ENCODE measurements around the gene NRG2.

Gene NRG2

DNA sequence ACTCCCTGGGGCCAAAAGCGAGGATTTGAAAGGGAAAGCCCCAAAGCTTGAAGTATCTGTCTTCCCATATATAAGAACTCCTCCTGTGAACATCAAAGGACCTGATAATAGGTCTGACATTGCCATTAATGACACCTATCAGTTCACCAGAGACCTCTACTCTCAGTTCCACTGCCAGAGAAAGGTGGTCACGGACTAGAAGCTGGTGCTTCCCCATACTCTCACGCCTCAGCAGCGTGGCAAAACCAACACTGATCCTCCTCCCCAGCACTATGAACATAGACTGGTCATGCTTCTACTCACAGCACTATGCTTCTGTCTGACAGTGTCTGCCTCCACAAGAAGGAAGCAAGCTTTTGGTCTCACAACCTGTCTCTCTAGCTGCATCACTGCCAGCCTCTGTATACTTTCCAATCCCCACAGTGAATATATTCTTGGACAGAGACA lies 37.9 kb downstream of the NRG2 start:
- DNase-seq, result no peak

DNA sequence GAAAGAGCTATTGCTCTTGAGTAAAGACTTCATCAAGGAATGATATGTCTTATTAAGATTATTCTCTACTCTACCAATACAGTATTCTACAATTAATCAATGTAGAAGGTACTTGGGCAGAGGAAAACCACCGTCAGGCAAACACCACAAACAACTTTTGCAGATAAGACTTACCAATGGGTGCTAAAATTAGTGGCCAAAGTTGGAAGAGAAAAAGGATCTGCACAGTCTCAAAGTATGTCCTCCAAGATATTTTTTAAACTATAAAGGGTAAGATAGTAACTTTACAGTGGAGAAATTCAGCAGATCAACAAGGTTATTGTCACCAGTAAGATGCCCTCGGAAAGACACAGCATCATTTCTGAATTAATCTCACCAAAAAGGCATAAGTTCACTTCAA lies 38.9 kb downstream of the NRG2 start:
- no peak for DNase-seq

DNA sequence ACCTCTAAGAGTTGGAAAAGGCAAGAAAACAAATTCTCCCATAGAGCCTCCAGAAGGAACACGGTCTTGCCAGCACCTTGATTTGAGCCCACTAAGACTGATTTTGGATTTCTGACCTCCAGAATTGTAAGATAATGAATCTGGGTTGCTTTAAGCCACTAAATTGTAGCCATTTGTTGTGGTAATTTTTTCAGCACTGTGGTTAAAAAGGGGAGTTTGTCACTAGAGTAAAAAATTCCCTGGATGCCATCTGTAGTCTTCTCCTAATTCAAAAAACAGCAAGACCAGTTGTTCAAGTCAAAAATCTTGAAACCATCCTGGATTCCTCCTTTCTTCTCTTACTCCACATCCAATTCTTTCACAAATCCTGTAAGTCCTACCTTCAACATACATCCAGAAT lies 39.6 kb downstream of the NRG2 start:
- no peak for DNase-seq

DNA sequence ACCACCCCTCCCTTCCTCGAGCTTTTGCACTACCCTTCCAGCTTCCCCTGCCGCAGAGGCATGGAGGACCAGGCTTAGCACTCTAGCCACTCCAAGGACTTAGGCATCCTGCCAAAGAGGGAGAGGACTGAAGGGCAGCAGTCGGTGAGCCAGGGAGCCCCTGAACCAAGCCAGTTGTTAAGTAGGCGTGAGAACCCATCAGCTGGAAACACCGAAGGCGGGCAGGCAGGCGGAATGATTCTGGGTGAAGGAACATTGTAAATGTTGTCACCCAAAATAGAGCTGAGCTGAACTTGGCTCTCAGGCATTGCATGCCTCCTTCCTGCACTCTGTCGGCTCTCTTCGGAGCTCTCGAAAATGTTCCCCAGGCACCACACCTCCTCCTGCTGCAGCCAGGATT lies 42.8 kb downstream of the NRG2 start:
- DNase-seq, result peak in 1 of 3 experiments; percentile 17

DNA sequence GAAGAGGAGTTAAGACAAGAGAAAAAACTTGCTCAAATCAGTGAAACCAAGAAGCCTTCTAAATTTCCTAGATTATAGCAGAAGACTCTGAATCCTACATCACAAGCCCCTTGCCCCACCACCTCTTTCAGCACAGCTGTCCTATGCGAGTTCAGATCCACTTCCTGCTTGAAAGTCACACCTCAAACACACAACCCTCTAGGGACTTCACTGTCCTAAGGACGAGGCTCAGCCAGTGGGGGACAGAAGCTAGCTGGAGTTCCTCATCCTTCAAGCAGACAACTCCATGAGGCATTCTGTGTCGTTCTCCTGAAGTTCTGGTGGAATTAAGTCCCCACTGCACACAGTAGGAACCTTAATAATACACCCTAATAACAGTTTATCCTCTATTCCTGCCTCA lies 44.3 kb downstream of the NRG2 start:
- no peak for DNase-seq

DNA sequence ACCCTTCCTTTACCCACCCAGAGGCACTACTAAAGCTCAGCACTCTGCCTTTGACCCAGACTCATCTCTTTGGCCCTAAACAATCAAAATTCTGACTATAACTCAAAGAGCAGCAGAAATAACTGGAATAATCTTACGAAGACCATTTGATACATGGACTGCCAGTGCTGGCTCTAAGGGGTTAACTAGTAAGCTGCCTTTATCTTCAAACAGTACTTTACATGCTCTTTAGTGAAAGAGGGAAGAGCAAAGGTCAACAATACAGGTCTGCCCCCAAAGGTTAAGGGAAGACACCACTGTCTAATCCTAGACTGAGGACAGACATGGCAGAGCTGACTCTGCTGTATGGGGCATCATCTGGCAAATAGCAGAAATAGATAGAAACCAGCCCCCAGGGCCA lies 45.8 kb downstream of the NRG2 start:
- DNase-seq, result no peak

DNA sequence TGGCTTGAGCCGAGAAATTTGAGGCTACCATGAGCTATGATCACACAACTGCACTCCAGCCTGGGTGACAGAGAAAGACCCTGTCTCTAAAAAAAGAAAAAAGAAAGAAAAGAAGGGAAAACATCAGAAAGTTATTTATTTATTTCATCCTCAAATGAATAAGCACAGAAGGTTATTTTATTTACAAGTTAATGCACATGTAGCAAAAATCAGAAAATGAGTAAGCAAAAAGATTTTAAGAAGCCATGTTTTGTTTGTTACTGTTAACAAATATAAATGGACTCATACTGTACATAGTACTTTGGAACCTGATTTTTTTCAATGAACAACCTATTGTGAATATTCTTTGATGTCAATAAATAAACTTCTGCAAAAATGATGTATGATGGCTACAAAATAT lies 47.2 kb downstream of the NRG2 start:
- DNase-seq, result no peak

DNA sequence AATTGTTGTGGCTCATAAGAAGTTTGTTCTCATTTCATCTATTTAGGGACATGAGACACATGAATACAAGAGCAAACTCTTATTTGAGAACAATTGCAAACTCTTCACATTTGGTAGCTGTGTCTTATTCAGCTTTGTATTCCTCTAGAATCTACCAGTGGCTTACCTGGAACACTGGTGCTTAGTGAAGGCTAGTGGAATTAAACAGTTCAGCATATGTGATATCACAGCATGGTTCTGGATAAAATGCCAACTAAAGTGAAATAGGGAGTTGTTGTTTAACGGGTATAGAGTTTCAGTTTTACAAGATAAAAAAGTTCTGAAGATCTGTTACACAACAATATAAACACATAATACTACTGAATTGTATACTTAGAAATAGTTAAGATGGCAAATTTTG lies 48.9 kb downstream of the NRG2 start:
- DNase-seq, result no peak

DNA sequence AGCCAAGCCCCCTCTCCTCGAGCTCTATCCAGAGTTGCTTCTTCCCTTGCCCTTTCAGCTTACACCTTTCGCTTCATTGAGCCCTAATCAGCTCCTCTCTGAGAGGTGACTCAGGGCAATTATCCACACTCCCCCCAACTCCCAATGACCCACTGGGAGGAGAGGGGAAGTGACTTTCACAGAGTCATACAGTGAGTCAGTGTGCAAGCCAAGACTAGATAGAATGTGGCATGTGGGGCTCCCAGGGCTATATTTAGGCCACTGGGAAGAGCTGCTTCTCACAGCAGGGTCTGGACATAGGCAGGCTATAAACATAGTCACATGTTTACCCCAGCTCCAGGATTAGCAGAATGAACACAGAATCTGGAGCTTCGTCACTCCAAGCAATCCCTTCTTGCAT lies 57.4 kb downstream of the NRG2 start:
- peak in 1 of 3 experiments; percentile 1 for DNase-seq

DNA sequence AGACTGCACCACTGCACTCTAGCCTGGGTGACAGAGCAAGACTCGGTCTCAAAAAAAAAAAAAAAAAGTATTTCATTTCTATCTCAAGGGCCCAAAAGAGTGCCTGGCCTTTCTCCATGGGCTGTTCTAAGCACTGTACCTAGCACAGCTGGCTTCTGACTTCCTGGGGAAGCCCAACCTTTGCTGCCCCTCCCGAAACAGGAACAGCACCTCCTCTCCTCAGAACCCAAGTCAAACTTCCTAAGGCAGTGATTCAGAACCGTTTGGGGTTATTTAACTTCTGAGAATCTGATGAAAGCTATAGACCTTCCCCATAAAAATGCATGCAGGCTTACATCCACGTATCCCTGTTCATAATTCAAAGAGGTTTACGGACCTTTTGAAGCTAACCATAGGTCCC lies 57.8 kb downstream of the NRG2 start:
- DNase-seq, result no peak

DNA sequence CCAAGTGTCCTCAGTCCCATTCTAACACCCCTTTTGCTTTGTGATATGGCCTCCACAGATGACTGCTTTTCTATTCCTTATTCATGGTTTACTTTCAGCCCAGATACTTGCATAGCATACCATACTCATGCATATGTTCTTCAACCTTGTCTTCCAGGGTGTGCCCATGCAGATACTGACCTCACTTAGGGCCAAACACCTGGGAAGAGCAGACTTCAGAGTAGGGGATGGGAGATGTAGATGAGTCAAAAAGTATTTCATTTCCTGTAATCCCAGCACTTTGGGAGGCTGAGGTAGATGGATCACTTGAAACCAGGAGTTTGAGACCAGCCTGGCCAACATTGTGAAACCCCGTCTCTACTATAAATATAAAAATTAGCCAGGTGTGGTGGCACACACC lies 58.3 kb downstream of the NRG2 start:
- DNase-seq, result no peak

DNA sequence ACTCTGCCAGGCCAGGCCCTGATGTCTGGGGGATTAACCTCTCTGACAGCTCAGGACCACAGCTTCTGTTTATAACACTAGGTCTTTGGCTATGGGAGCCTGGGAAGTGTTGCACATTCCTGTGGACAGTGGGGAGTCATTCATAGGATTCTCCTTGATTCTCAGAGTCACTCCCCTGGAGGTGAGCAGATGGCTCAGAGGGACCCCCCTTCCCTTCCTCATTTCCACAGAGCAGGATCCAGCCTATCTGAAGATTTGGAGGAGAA lies 60.2 kb downstream of the NRG2 start:
- DNase-seq, result no peak

DNA sequence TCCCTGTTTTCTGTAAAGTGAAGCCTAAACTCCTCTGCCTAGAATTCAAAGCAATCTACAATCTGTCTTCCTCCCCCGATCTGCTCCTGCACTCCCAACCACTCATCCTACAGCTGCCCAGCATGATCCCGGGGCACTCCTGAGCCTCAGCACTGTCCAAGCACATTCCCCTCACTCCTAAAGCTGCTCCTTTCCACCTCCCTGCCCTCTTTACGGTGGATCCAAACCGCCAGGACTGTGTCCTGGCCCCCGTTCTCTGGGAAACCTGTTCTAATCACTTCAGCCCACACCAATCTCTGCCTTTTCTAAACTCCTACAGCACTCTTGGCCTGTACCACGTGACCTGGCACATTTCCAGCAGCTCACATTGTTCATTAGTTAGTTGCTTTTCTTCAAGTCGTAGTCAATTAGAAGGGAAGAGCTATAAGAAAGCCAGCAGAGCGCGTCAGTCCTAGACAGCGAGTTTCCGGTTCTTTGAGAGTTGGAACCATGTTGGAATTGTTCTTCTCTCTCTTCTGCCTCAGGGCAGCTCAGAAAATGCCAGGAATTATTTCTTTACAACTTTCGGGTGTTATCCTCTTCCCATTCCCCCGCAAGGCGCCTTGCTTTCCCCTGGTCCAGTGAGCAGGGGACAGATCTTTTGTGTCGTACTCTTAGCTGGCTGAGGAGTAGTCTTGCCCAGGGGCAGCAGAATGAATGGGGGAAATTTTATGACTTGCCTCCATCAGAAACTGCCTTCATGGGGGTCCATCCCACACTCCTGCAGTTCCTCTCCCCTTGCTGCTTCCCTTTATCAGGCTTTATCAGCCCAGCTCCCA lies 60.7 kb downstream of the NRG2 start:
- DNase-seq, result peak in 2 of 3 experiments; percentile 47

DNA sequence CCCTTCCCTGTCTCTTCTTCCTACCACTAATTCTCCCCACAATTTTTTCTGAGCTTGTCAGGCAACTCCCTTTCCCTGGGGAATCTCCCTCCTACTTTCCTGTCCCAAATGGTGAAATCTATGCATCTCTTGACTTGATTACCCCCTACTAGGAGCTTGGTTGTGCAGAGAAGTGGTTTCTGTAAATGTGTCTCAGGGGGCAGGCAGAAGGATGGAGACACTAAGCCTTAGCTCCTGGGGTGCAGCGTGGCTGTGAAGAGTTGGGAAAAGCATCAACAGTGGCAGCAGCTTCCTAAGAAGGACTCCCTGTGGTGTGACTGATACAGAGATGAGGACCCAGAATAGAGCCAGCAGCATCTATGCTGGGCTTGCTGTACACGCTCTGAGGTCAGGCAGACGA lies 62.3 kb downstream of the NRG2 start:
- no peak for DNase-seq

DNA sequence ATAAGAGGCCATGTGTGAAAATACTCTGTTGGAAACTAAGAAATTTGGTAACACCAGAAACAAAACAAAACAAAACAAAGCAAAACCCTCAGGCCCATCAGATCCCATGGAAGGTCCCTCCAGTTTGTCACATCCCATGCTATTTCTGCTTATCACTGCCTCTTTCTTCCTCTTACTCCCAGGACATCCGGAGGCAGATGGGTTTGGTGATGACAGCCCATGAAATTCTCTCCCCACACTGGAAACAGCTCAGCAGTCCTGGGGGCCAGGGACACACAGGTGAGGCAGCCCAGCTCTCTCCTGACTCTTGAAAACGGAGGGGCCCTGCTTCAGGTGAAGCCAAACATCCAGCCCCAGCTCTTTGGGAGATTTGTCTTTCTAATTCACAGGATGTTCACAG lies 63.2 kb downstream of the NRG2 start:
- DNase-seq, result no peak

DNA sequence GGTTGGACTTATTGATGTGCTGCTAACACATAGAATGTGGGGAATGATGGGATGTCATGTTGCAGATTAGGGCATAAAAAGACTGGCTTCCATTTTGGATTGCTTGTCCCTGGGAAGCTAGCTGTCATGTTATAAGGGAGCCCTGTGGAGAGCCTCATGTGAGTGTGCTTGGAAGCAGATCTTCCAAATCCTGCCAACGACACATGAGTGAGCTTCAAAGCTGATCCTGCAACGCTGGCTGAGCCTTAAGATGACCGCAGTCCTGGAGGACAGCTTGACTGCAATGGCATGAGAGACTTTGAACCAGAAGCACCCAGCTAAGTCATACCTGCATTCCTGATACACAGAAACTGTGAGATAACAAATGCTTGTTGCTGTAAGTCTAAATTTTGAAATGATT lies 63.6 kb downstream of the NRG2 start:
- DNase-seq, result no peak

DNA sequence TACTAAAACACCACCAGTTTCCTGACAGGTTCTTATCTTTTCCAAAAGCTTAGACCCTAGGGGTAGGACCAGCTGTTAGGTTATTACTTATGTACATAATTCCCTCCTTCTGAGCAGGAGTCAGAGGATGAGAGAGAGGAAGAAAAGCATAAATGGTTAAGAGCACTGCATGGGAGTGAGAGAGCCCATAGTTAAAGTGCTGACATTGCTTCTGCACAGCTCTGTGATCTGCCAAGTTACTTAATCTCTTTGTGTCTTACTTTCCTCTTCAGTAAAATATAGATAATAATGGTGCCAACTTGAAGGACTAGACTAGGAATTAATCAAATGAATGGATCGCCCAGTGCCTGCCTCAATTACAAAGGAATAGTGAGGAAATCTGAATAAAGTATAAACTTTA lies 66.4 kb downstream of the NRG2 start:
- DNase-seq, result no peak

DNA sequence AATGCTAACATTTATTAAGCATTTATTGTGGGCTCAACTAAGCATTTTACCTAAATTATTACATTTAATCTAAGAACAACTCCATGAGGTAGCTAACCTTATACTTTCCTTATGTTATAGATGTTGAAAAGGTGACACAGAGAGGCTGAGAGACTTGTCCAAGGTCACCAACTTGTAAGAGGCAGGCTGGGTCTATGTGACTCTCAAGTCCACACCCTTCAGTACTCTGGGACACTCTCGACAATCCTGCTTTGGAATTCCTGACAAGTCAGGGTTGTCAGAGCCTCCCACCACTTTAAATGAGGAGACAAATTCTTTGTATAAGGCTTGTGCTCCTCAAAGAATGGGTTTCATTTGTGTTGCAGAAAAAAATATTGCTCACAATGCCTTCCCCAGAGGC lies 67.2 kb downstream of the NRG2 start:
- DNase-seq, result no peak

DNA sequence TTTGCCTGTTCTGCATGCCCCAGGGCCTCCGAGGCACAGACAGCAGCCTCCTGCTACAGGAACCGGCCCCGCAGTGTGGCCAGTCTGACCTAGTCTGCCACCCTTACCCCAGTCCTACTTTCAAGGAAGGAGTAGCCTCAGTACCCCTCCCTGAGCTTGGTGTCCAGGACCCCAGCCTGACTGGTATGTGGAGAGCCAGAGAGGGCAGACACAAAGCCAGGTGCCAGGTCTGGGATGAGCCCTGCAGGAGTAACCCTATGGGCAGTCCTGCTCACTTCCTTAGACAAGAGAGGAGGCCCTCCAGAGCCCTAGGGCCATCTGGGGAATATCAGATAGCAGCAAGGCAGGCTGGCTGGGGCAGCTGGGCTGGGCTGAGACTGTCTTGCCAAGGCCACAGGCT lies 67.8 kb downstream of the NRG2 start:
- DNase-seq, result no peak

DNA sequence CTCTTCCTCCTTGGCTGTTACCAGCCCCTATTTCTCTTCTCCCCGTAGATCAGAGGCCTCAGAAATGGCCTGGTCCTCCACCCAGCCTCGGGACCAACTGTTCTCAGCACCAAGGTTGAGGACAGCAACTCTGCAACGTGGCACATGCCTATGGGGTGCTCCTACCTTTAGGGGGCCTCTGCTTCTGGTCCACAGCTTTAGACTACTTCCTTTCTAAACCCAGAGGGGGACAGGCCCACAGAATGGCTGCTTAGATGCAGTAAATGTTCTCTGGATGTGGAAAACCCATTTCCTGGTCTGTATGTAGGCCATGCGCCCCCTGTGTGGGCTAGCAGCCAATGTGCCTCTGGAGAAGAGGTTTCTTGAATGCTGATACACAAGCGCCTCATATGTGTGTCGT lies 68.4 kb downstream of the NRG2 start:
- DNase-seq, result no peak

DNA sequence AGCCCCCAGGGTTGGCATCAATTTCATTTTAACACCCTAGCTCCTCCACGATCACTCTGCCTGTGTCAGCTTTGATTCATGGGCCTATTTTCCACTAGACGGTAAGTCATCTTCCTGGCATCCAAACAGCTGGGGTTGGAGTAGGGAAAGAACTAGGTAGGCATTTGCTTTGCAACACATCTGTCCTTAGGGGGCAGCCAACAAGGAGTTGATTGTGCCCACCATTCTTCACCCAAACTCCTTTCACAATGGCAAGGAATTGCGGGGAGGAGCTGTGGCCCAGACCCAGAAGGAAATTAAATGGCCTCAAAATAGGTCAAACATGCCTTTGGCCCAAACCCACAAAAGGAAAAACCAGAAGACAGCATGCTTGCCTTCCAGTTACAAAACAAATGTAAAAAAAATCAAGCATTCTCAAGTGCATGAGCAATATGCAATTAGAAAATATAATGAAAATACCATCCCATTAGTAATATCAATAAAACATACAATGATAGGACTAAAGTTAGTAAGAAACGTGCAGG lies 71.8 kb downstream of the NRG2 start:
- no peak for DNase-seq

DNA sequence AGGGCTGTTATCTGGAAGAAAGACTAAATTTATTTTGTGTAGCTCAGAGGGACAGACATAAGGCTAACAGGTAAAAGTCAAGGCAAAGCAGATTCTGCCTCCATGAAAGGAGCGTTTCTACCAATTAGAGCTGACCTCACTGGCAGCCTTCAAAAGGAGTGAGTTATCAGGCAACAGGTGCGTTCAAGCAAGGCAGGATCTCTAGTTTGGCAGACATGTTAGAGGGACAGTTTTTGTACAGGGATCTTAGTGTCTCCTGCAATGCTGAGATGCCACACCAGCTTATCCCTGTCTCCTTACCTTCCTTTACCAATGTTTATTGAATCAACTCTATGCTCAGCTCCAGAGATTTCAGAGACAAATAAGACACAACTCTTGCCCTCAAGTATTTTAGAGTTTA lies 73.8 kb downstream of the NRG2 start:
- no peak for DNase-seq

DNA sequence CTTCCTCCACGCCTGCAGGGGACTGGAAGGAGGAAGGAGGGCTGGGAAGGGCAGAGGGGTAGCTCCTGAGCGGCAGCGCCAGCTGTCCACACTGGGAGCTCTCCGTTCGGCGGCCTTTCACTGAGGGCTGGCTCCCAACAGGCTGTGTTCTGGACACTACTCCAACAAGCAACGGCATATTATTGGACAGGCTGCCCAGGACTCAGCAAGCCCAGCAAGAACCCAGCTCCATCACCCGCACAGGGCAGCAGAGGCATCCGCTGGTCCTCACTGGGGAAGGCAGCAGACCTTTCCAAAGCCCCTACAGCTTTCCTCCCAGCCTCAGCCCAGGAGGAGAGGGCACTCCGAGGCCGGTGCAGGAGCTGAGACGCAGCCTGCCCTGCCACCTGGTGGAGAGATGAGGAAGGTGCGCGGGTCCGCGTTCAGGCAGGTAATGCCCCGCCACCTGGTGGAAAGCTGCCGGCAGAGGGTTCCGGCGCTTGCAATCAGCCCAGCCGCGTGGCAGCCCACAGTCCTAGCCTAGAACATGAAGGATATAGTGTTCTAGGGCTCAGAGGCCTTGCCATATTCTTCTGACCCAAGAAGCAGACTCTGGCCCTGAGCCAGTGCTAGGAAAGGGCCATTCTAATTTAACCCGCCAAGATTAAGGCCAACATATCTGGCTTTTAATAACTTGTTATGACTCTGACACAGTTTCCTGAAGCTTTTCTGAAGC lies 74.4 kb downstream of the NRG2 start:
- peak; percentile 60 to 85 (median 83) for DNase-seq

DNA sequence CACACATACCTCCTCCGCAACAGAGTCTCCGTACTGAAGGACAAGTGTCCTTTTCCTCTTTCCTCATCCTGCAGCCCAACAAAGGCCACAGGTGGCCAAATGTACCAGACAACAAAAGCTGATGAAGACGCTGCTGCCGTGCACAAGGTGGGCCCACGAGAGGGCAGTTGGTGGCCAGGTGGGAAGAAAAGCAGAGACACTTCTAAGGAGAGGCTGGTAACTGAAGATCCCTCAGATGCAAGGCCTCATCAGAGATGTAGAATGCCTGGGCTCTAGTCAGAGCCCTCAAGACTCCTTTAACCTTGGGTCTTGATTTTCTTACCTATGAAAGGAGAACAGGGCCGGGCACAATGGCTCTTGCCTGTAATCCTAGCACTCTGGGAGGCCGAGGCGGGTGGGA lies 75.7 kb downstream of the NRG2 start:
- DNase-seq, result no peak

DNA sequence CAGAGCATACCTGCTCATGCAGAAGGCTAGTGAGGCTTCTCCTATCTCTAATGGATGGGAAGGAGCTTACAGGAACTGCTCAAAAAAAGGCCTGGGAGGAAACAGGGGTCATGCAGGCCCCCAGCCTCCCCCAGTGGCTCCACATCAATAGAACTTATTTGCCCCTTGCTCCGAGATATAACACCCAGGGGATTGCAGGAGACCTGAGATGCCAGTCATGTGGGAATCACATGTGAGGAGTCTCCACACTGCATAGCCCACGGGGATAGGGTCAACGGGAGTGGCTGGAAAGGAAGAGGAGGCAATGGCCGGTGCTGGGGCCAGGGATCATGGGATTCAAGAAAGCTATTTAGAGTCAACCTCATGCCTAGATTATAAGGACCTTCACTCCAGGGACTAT lies 76.2 kb downstream of the NRG2 start:
- DNase-seq, result no peak
